ENCODE results near the gene PTGS1. TPM values are rescaled to one million over a fixed set of nuclear protein-coding genes. Genes with fewer than 3 reads are reported as not detected.

The PTGS1 gene
- total and polyA plus RNA-seq, 5 donors = 4.5 to 29.2 (median 16.6) TPM

GRCh38 chr9:122333169-122333808 is 37.5 kb upstream of the PTGS1 start:
- intact Hi-C loops (cut with DNase I) = no loop called here
- Histone ChIP-seq H3K9me3 (ENCODE audit: control insufficient read depth, low read length) (no peaks in the 10 kb centered on the region), H3K27ac (ENCODE audit: low read length) (no peak overlapping the region), H3K27me3 (ENCODE audit: control insufficient read depth, insufficient read depth) (no peaks in the 10 kb centered on the region), H3K4me1 (ENCODE audit: control insufficient read depth, insufficient read depth, low read length) (peaks cover 6% of the 10 kb centered on the region), H3K4me3 (ENCODE audit: low read length) (no peak overlapping the region)
- no peak for DNase-seq
- 71% methylated on average over 10 of the region's 10 CpGs for WGBS
- no peak for ATAC-seq

GRCh38 chr9:122334916-122335315 is 35.9 kb upstream of the PTGS1 start:
- DNase-seq (no peak), ATAC-seq (no peak)
- no peaks in the 10 kb centered on the region for H3K9me3 ChIP-seq (ENCODE audit: control insufficient read depth, low read length)
- no peak overlapping the region for H3K27ac ChIP-seq (ENCODE audit: low read length)
- WGBS = 86% methylated on average over 4 of the region's 4 CpGs
- intact Hi-C loops (cut with DNase I) = no loop called here
- H3K4me1 ChIP-seq (ENCODE audit: control insufficient read depth, insufficient read depth, low read length) = peaks cover 3% of the 10 kb centered on the region
- no peak overlapping the region for H3K4me3 ChIP-seq (ENCODE audit: low read length)
- H3K27me3 ChIP-seq (ENCODE audit: control insufficient read depth, insufficient read depth) = no peaks in the 10 kb centered on the region

GRCh38 chr9:122336189-122336588 is 34.6 kb upstream of the PTGS1 start:
- DNase-seq (no peak), ATAC-seq (no peak)
- no peaks in the 10 kb centered on the region for H3K9me3 ChIP-seq (ENCODE audit: control insufficient read depth, low read length)
- no peaks in the 10 kb centered on the region for H3K4me1 ChIP-seq (ENCODE audit: control insufficient read depth, insufficient read depth, low read length)
- 90% methylated on average over 5 of the region's 5 CpGs for WGBS
- no peak overlapping the region for H3K27ac ChIP-seq (ENCODE audit: low read length)
- no peaks in the 10 kb centered on the region for H3K27me3 ChIP-seq (ENCODE audit: control insufficient read depth, insufficient read depth)
- intact Hi-C loops (cut with DNase I) = no loop called here
- no peak overlapping the region for H3K4me3 ChIP-seq (ENCODE audit: low read length)

- H3K4me1 ChIP-seq (ENCODE audit: control insufficient read depth, insufficient read depth, low read length) = no peaks in the 10 kb centered on the region
- H3K9me3 ChIP-seq (ENCODE audit: control insufficient read depth, low read length) = no peaks in the 10 kb centered on the region
- H3K27me3 ChIP-seq (ENCODE audit: control insufficient read depth, insufficient read depth) = no peaks in the 10 kb centered on the region
- H3K27ac ChIP-seq (ENCODE audit: low read length) = no peak overlapping the region
- intact Hi-C loops (cut with DNase I) = no loop called here
- no peak for ATAC-seq
- DNase-seq = no peak
- 51% methylated on average over 26 of the region's 26 CpGs for WGBS
- H3K4me3 ChIP-seq (ENCODE audit: low read length) = no peak overlapping the region
These were observed 33.8 kb upstream of the PTGS1 start for GRCh38 chr9:122336866-122337555.

GRCh38 chr9:122337556-122337929 is 33.3 kb upstream of the PTGS1 start:
- Histone ChIP-seq H3K27ac (ENCODE audit: low read length) (no peak overlapping the region), H3K9me3 (ENCODE audit: control insufficient read depth, low read length) (no peaks in the 10 kb centered on the region), H3K4me1 (ENCODE audit: control insufficient read depth, insufficient read depth, low read length) (no peaks in the 10 kb centered on the region), H3K27me3 (ENCODE audit: control insufficient read depth, insufficient read depth) (no peaks in the 10 kb centered on the region), H3K4me3 (ENCODE audit: low read length) (no peak overlapping the region)
- 66% methylated on average over 4 of the region's 4 CpGs for WGBS
- ATAC-seq = no peak
- intact Hi-C loops (cut with DNase I) = no loop called here
- DNase-seq = no peak

GRCh38 chr9:122338536-122338935 is 32.3 kb upstream of the PTGS1 start:
- Histone ChIP-seq H3K4me3 (ENCODE audit: low read length) (no peak overlapping the region), H3K4me1 (ENCODE audit: control insufficient read depth, insufficient read depth, low read length) (no peaks in the 10 kb centered on the region), H3K27me3 (ENCODE audit: control insufficient read depth, insufficient read depth) (no peaks in the 10 kb centered on the region), H3K27ac (ENCODE audit: low read length) (no peak overlapping the region), H3K9me3 (ENCODE audit: control insufficient read depth, low read length) (no peaks in the 10 kb centered on the region)
- DNase-seq = no peak
- intact Hi-C loops (cut with DNase I) = no loop called here
- ATAC-seq = no peak
- WGBS = 60% methylated on average over 6 of the region's 6 CpGs

GRCh38 chr9:122338994-122339393 is 31.8 kb upstream of the PTGS1 start:
- no peaks in the 10 kb centered on the region for H3K9me3 ChIP-seq (ENCODE audit: control insufficient read depth, low read length)
- H3K27ac ChIP-seq (ENCODE audit: low read length) = no peak overlapping the region
- H3K4me3 ChIP-seq (ENCODE audit: low read length) = no peak overlapping the region
- H3K27me3 ChIP-seq (ENCODE audit: control insufficient read depth, insufficient read depth) = no peaks in the 10 kb centered on the region
- H3K4me1 ChIP-seq (ENCODE audit: control insufficient read depth, insufficient read depth, low read length) = no peaks in the 10 kb centered on the region
- ATAC-seq = peak in 1 of 2 donors; percentile 17
- DNase-seq = no peak
- intact Hi-C loops (cut with DNase I) = no loop called here
- 64% methylated on average over 3 of the region's 3 CpGs for WGBS

- ATAC-seq = no peak
- no peak for DNase-seq
- Histone ChIP-seq H3K9me3 (ENCODE audit: control insufficient read depth, low read length) (no peaks in the 10 kb centered on the region), H3K4me1 (ENCODE audit: control insufficient read depth, insufficient read depth, low read length) (no peaks in the 10 kb centered on the region), H3K27me3 (ENCODE audit: control insufficient read depth, insufficient read depth) (no peaks in the 10 kb centered on the region), H3K27ac (ENCODE audit: low read length) (no peak overlapping the region), H3K4me3 (ENCODE audit: low read length) (no peak overlapping the region)
- intact Hi-C loops (cut with DNase I) = no loop called here
- 68% methylated on average over 5 of the region's 5 CpGs for WGBS
These were observed 31.2 kb upstream of the PTGS1 start for GRCh38 chr9:122339579-122339978.

- Histone ChIP-seq H3K9me3 (ENCODE audit: control insufficient read depth, low read length) (no peaks in the 10 kb centered on the region), H3K27me3 (ENCODE audit: control insufficient read depth, insufficient read depth) (no peaks in the 10 kb centered on the region), H3K27ac (ENCODE audit: low read length) (peak overlapping the region; percentile 40), H3K4me3 (ENCODE audit: low read length) (no peak overlapping the region), H3K4me1 (ENCODE audit: control insufficient read depth, insufficient read depth, low read length) (no peaks in the 10 kb centered on the region)
- WGBS = 46% methylated on average over 6 of the region's 6 CpGs
- DNase-seq = no peak
- peak in 1 of 2 donors; percentile 35 for ATAC-seq
- intact Hi-C loops (cut with DNase I) = loop anchor here in 1 of 4 donors (10.0 kb wide), 1 partner anchor 75 kb away; the partner anchor contains the start of genes MRRF and RBM18
These were observed 30.7 kb upstream of the PTGS1 start for GRCh38 chr9:122340161-122340560.

GRCh38 chr9:122342323-122343050 is 28.3 kb upstream of the PTGS1 start:
- no peak overlapping the region for H3K27ac ChIP-seq (ENCODE audit: low read length)
- H3K4me3 ChIP-seq (ENCODE audit: low read length) = no peak overlapping the region
- H3K9me3 ChIP-seq (ENCODE audit: control insufficient read depth, low read length) = no peaks in the 10 kb centered on the region
- peaks cover 1% of the 10 kb centered on the region for H3K4me1 ChIP-seq (ENCODE audit: control insufficient read depth, insufficient read depth, low read length)
- WGBS = 87% methylated on average over 15 of the region's 15 CpGs
- no peak for DNase-seq
- intact Hi-C loops (cut with DNase I) = loop anchor here in 1 of 4 donors (10.0 kb wide), 1 partner anchor 78 kb away; the partner anchor contains the start of genes MRRF and RBM18
- ATAC-seq = no peak
- H3K27me3 ChIP-seq (ENCODE audit: control insufficient read depth, insufficient read depth) = no peaks in the 10 kb centered on the region

Measured in right cardiac atrium (tissue), 5 donors.